ENCODE results near the gene FFAR3.

Gene FFAR3

GRCh38 chr19:35381318-35381717, 23.1 kb downstream of the FFAR3 start:
- Histone ChIP-seq H3K4me2 (no peak overlapping the region), H4K20me1 (no peaks in the 10 kb centered on the region), H3K36me3 (no peaks in the 10 kb centered on the region), H3K4me3 (no peak overlapping the region), H3K27me3 (no peaks in the 10 kb centered on the region), H3K9me3 (peaks cover 43% of the 10 kb centered on the region), H3K27ac (no peak overlapping the region), H3K9ac (no peak overlapping the region), H3K4me1 (peaks cover 16% of the 10 kb centered on the region)
- TF ChIP-seq Cebpa-rat (IDR thresholded peaks at IDR 0.05): no peak

GRCh38 chr19:35381926-35382325, 23.7 kb downstream of the FFAR3 start:
- H4K20me1 ChIP-seq: no peaks in the 10 kb centered on the region
- H3K4me2 ChIP-seq: no peak overlapping the region
- H3K4me3 ChIP-seq: no peak overlapping the region
- H3K27ac ChIP-seq: no peak overlapping the region
- H3K27me3 ChIP-seq: no peaks in the 10 kb centered on the region
- peaks cover 49% of the 10 kb centered on the region for H3K9me3 ChIP-seq
- no peaks in the 10 kb centered on the region for H3K36me3 ChIP-seq
- H3K4me1 ChIP-seq: peaks cover 10% of the 10 kb centered on the region
- TF ChIP-seq Cebpa-rat (IDR thresholded peaks at IDR 0.05): no peak
- H3K9ac ChIP-seq: no peak overlapping the region

GRCh38 chr19:35383536-35383935, 25.3 kb downstream of the FFAR3 start:
- Histone ChIP-seq H3K4me2 (no peak overlapping the region), H3K4me3 (no peak overlapping the region), H3K9me3 (peaks cover 59% of the 10 kb centered on the region), H3K4me1 (no peaks in the 10 kb centered on the region), H3K27me3 (no peaks in the 10 kb centered on the region), H3K36me3 (no peaks in the 10 kb centered on the region), H3K27ac (no peak overlapping the region), H4K20me1 (no peaks in the 10 kb centered on the region), H3K9ac (no peak overlapping the region)
- TF ChIP-seq Cebpa-rat (IDR thresholded peaks at IDR 0.05): no peak

- H3K4me1 ChIP-seq: peaks cover 8% of the 10 kb centered on the region
- no peaks in the 10 kb centered on the region for H3K27me3 ChIP-seq
- H3K27ac ChIP-seq: no peak overlapping the region
- no peak overlapping the region for H3K4me2 ChIP-seq
- TF ChIP-seq Cebpa-rat (IDR thresholded peaks at IDR 0.05): no peak
- H3K36me3 ChIP-seq: no peaks in the 10 kb centered on the region
- H3K4me3 ChIP-seq: no peak overlapping the region
- peaks cover 61% of the 10 kb centered on the region for H3K9me3 ChIP-seq
- no peak overlapping the region for H3K9ac ChIP-seq
- H4K20me1 ChIP-seq: no peaks in the 10 kb centered on the region
Measured at GRCh38 chr19:35388277-35389054, 30.2 kb downstream of the FFAR3 start.

- Histone ChIP-seq H3K36me3 (no peaks in the 10 kb centered on the region), H3K4me3 (no peak overlapping the region), H3K9me3 (peaks cover 52% of the 10 kb centered on the region), H3K4me1 (peaks cover 12% of the 10 kb centered on the region), H3K27me3 (no peaks in the 10 kb centered on the region), H3K4me2 (no peak overlapping the region), H3K27ac (no peak overlapping the region), H4K20me1 (no peaks in the 10 kb centered on the region), H3K9ac (no peak overlapping the region)
- no peak for TF ChIP-seq Cebpa-rat (IDR thresholded peaks at IDR 0.05)
Measured at GRCh38 chr19:35389192-35389861, 31.1 kb downstream of the FFAR3 start.

GRCh38 chr19:35392742-35393715, 34.8 kb downstream of the FFAR3 start:
- Histone ChIP-seq H3K36me3 (no peaks in the 10 kb centered on the region), H3K4me2 (peak overlapping the region; percentile 49), H3K4me3 (no peak overlapping the region), H3K27me3 (no peaks in the 10 kb centered on the region), H3K4me1 (peaks cover 12% of the 10 kb centered on the region), H4K20me1 (no peaks in the 10 kb centered on the region), H3K9me3 (peaks cover 15% of the 10 kb centered on the region), H3K27ac (no peak overlapping the region), H3K9ac (no peak overlapping the region)
- no peak for TF ChIP-seq Cebpa-rat (IDR thresholded peaks at IDR 0.05)

GRCh38 chr19:35395382-35396199, 37.3 kb downstream of the FFAR3 start:
- no peak for TF ChIP-seq Cebpa-rat (IDR thresholded peaks at IDR 0.05)
- Histone ChIP-seq H3K27ac (no peak overlapping the region), H3K4me1 (peaks cover 28% of the 10 kb centered on the region), H3K36me3 (no peaks in the 10 kb centered on the region), H3K4me3 (no peak overlapping the region), H3K4me2 (no peak overlapping the region), H3K9ac (no peak overlapping the region), H4K20me1 (no peaks in the 10 kb centered on the region), H3K27me3 (no peaks in the 10 kb centered on the region), H3K9me3 (no peaks in the 10 kb centered on the region)

- Histone ChIP-seq H3K36me3 (no peaks in the 10 kb centered on the region), H3K4me2 (no peak overlapping the region), H3K27ac (no peak overlapping the region), H3K4me1 (peaks cover 31% of the 10 kb centered on the region), H3K9me3 (no peaks in the 10 kb centered on the region), H4K20me1 (no peaks in the 10 kb centered on the region), H3K27me3 (no peaks in the 10 kb centered on the region), H3K4me3 (no peak overlapping the region), H3K9ac (no peak overlapping the region)
- TF ChIP-seq Cebpa-rat (IDR thresholded peaks at IDR 0.05): peak; percentile 62; the same call in 1 of the 2 replicates
Measured at GRCh38 chr19:35396240-35396885, 38.1 kb downstream of the FFAR3 start.
